GM12878 (cell line): ENCODE measurements around the gene VIPR2. TPM values are rescaled to one million over a fixed set of nuclear protein-coding genes. Genes with fewer than 3 reads are reported as not detected.

Experiments used
- ATAC-seq: fragments of 200-7000 bp; cut with Tn5 transposase; 3 replicates; pipeline ENCODE4 v1.9.1; 2020; ENCODE audit warnings: mild to moderate bottlenecking, moderate library complexity
- BruUV-seq: library from RNA; stranded (reverse); fragments of 400-500 nt; replicated peaks from 2 replicates; lab custom pipeline; 2021; lab: Mats Ljungman, UMichigan
- CTCF ChIA-PET: fragments of 300-600 bp; sonication (Branson Sonifier 250); formaldehyde crosslinking; extraction: SDS; loops from one replicate; lab custom pipeline; 2021; ENCODE audit warnings: inconsistent platforms; lab: Yijun Ruan, JAX
- POLR2A ChIA-PET: fragments of 350-600 bp; formaldehyde crosslinking; extraction: SDS; loops from one replicate; lab custom pipeline; 2021; ENCODE audit warnings: inconsistent platforms; lab: Charles Lee
- RAD21 ChIA-PET: fragments of 300-600 bp; sonication (Branson Sonifier 250); formaldehyde crosslinking; loops from one replicate; lab custom pipeline; 2023; ENCODE audit warnings: antibody characterized with exemption; ENCODE audit not compliant: unreplicated experiment; lab: Charles Lee
- SMC1A ChIA-PET: fragments of 300-600 bp; sonication (Branson Sonifier 250); formaldehyde crosslinking; loops from one replicate; lab custom pipeline; 2023; ENCODE audit not compliant: unreplicated experiment, uncharacterized antibody; lab: Charles Lee
- DNase-seq: peaks from one replicate; pipeline ENCODE4 v3.0.0-alpha.2; 2011; ENCODE audit warnings: low read depth, low spot score
- FAIRE-seq: peaks from 3 replicates; lab custom pipeline; 2011; peaks lifted over from hg19 to GRCh38; lab: Jason Lieb, UNC
- H2AFZ ChIP-seq: 2 replicates; pipeline ENCODE4 v1.6.0; 2011; ENCODE audit warnings: low read depth, low read length, control low read depth; ENCODE audit not compliant: control insufficient read depth
- H3K27ac ChIP-seq: 2 replicates; pipeline ENCODE4 v1.5.1; 2011; ENCODE audit warnings: control low read depth; ENCODE audit not compliant: control insufficient read depth, insufficient read depth
- H3K27me3 ChIP-seq, 2 experiments: replicated peaks in 1 of 2; 2 replicates each; pipeline versions ENCODE4 v1.6.0 to v1.6.1; 2011; ENCODE audit warnings: low read length in 1 of 2; ENCODE audit not compliant: control insufficient read depth in 2 of 2, insufficient read depth in 2 of 2
- H3K36me3 ChIP-seq, 2 experiments: 2 replicates each; pipeline ENCODE4 v1.5.1; 2011; ENCODE audit warnings: low read length in 1 of 2; ENCODE audit not compliant: control insufficient read depth in 2 of 2, insufficient read depth in 2 of 2
- H3K4me1 ChIP-seq: 2 replicates; pipeline ENCODE4 v1.6.1; 2011; ENCODE audit warnings: mild to moderate bottlenecking, low read length, moderate library complexity, mixed read lengths; ENCODE audit not compliant: control insufficient read depth, insufficient read depth
- H3K4me2 ChIP-seq: 2 replicates; pipeline ENCODE4 v1.6.0; 2011; ENCODE audit warnings: control low read depth; ENCODE audit not compliant: control insufficient read depth, insufficient read depth
- H3K4me3 ChIP-seq: fragments of 200-600 bp; sonication (generic); 2 replicates; pipeline ENCODE4 v1.5.1; 2016
- H3K79me2 ChIP-seq: 2 replicates; pipeline ENCODE4 v1.6.0; 2011; ENCODE audit warnings: low read length; ENCODE audit not compliant: control insufficient read depth, insufficient read depth
- H3K9ac ChIP-seq: 2 replicates; pipeline ENCODE4 v1.8.0; 2011; ENCODE audit warnings: low read length, control low read depth, mixed read lengths; ENCODE audit not compliant: control insufficient read depth, insufficient read depth
- H3K9me3 ChIP-seq: replicated peaks from 3 replicates; pipeline ENCODE4 v1.5.1; 2011; ENCODE audit warnings: mild to moderate bottlenecking, low read length; ENCODE audit not compliant: control insufficient read depth, insufficient read depth
- H4K20me1 ChIP-seq: 2 replicates; pipeline ENCODE4 v1.6.0; 2011; ENCODE audit not compliant: control insufficient read depth, insufficient read depth
- CTCF ChIP-seq, 3 experiments: IDR thresholded peaks in 2 of 3; conservative IDR thresholded peaks in 1 of 3; 2 replicates each; pipeline ENCODE4 v1.5.1; 2011; ENCODE audit warnings: low read depth in 3 of 3, low read length in 3 of 3, mild to moderate bottlenecking in 3 of 3, control low read depth in 2 of 3, moderate library complexity in 2 of 3, inconsistent platforms in 1 of 3, mixed read lengths in 1 of 3; ENCODE audit not compliant: control insufficient read depth in 2 of 3, insufficient read depth in 1 of 3; ENCODE audit errors: extremely low read depth in 1 of 3
- E2F8 ChIP-seq: fragments of 450-650 bp; IDR thresholded peaks from 2 replicates; pipeline ENCODE4 v1.6.1; 2018; ENCODE audit warnings: mild to moderate bottlenecking, low read depth, moderate library complexity; ENCODE audit not compliant: partially characterized antibody
- HCFC1 ChIP-seq: fragments of 150-350 bp; IDR thresholded peaks from 2 replicates; pipeline ENCODE4 v1.6.1; 2014; ENCODE audit warnings: low read length
- IRF3 ChIP-seq: fragments of 450-650 bp; IDR thresholded peaks from 2 replicates; pipeline ENCODE4 v1.6.1; 2014; ENCODE audit warnings: mild to moderate bottlenecking
- IRF4 ChIP-seq: IDR thresholded peaks from 2 replicates; pipeline ENCODE4 v1.6.1; 2011; ENCODE audit warnings: low read depth, low read length
- KAT2A ChIP-seq: conservative IDR thresholded peaks from 2 replicates; pipeline ENCODE4 v1.6.1; 2011; ENCODE audit warnings: low read depth, low read length; ENCODE audit not compliant: control insufficient read depth
- MAX ChIP-seq: IDR thresholded peaks from 2 replicates; pipeline ENCODE4 v1.6.1; 2012; ENCODE audit warnings: low read depth, low read length, improper control_type of control experiment
- NR2C2 ChIP-seq: IDR thresholded peaks from 2 replicates; pipeline ENCODE4 v1.6.1; 2011; ENCODE audit warnings: borderline replicate concordance, low read depth; ENCODE audit not compliant: control insufficient read depth, insufficient read length
- RAD51 ChIP-seq: fragments of 450-650 bp; IDR thresholded peaks from 2 replicates; pipeline ENCODE4 v1.6.1; 2016; ENCODE audit warnings: moderate library complexity, mild to moderate bottlenecking, inconsistent platforms
- RCOR1 ChIP-seq: conservative IDR thresholded peaks from 2 replicates; pipeline ENCODE4 v1.6.1; 2012; ENCODE audit warnings: low read depth, low read length, improper control_type of control experiment
- SMC3 ChIP-seq: IDR thresholded peaks from 2 replicates; pipeline ENCODE4 v1.6.1; 2011; ENCODE audit warnings: low read length, improper control_type of control experiment, borderline replicate concordance
- ZNF207 ChIP-seq: fragments of 450-650 bp; IDR thresholded peaks from 2 replicates; pipeline ENCODE4 v1.6.1; 2014; ENCODE audit warnings: antibody characterized with exemption, mild to moderate bottlenecking, borderline replicate concordance
- ZNF622 ChIP-seq: fragments of 450-650 bp; IDR thresholded peaks from 2 replicates; pipeline ENCODE4 v1.6.1; 2017; ENCODE audit warnings: mild to moderate bottlenecking, inconsistent platforms
- WGBS: methylation state at CpG from one replicate; pipeline ENCODE4 v1.1.6; 2016; ENCODE audit warnings: low lambda C conversion rate; ENCODE audit not compliant: insufficient replicate concordance, insufficient coverage; ENCODE audit errors: missing lambda C conversion rate; 5-methylcytosine and 5-hydroxymethylcytosine counted together
- in situ Hi-C: fragments of 300-500 bp; cut with MboI; formaldehyde crosslinking; loops from 9 replicates; pipeline ENCODE4 v1.14.3; 2018; ENCODE audit warnings: mixed read lengths
- intact Hi-C: fragments of 100-400 bp; cut with micrococcal nuclease; formaldehyde crosslinking; loops from one replicate; pipeline ENCODE4 v1.14.2; 2022; ENCODE audit not compliant: unreplicated experiment
- polyA plus RNA-seq, 11 experiments: library from polyadenylated mRNA; depleted of rRNA in 4 of 11; unstranded in 6 of 11; stranded (reverse) in 5 of 11; fragments of >200 nt; fragmentation: Nextera tagmentation in 4 of 11; fragmentation: Illumina TruSeq in 1 of 11; extraction: Ambion mirVana in 4 of 11; extraction: Trizol in 1 of 11; gene quantifications; 1 replicate in 1 of 11; 2 replicates in 10 of 11; pipeline versions ENCODE4 v1.2.1 to v1.2.3, GENCODE V29; 2011 to 2016; ENCODE audit warnings: inconsistent platforms in 2 of 11, missing spikeins in 2 of 11, low read depth in 1 of 11
- total RNA-seq, 4 experiments: library from RNA; depleted of rRNA in 3 of 4; stranded (reverse); fragments of >200 nt in 3 of 4; fragmentation: Illumina TruSeq in 1 of 4; extraction: Trizol in 1 of 4; gene quantifications; 2 replicates each; pipeline versions ENCODE4 v1.2.1 to v1.2.3, GENCODE V29; 2013 to 2021

Gene VIPR2
- total and polyA plus RNA-seq, 10 of the 15 experiments (the other 5 are each of a cell fraction or from before 2014, with no cell fraction given) = not detected

GRCh38 chr7:159149488-159149887, 4.8 kb upstream of the VIPR2 start:
- in situ Hi-C loops = no loop called here
- ChIA-PET SMC1A (no interaction called here), POLR2A (no interaction called here), RAD21 (no interaction called here), CTCF (no interaction called here)
- ATAC-seq = no peak
- no peaks in the 10 kb centered on the region for H3K36me3 ChIP-seq
- no peaks in the 10 kb centered on the region for H3K79me2 ChIP-seq
- no TSS peak for BruUV-seq
- TF ChIP-seq RCOR1 = no peak
- no peak for TF ChIP-seq CTCF (IDR thresholded peaks at IDR 0.05 in 2 of 3, conservative IDR thresholded peaks at IDR 0.05 in 1 of 3; ENCODE audit: control insufficient read depth in 2 of 3, extremely low read depth in 1 of 3, insufficient read depth in 1 of 3, low read depth in 3 of 3, low read length in 3 of 3)
- TF ChIP-seq SMC3 = no peak
- no peak for TF ChIP-seq HCFC1
- TF ChIP-seq E2F8 = no peak
- TF ChIP-seq ZNF622 = no peak
- no peak for TF ChIP-seq RAD51
- TF ChIP-seq NR2C2 = no peak
- TF ChIP-seq ZNF207 = no peak
- no peak for TF ChIP-seq IRF4
- no peak for TF ChIP-seq IRF3
- no peak for TF ChIP-seq KAT2A
- TF ChIP-seq MAX = no peak
- DNase-seq = no peak
- no peak overlapping the region for H3K9ac ChIP-seq
- intact Hi-C loops = no loop called here
- 10% methylated on average over 8 of the region's 8 CpGs for WGBS
- no peaks in the 10 kb centered on the region for H3K27me3 ChIP-seq
- no peak overlapping the region for H3K4me2 ChIP-seq
- H4K20me1 ChIP-seq = no peaks in the 10 kb centered on the region
- H3K4me3 ChIP-seq = no peak overlapping the region
- no peak overlapping the region for H2AFZ ChIP-seq
- no peaks in the 10 kb centered on the region for H3K4me1 ChIP-seq
- no peaks in the 10 kb centered on the region; the same call in 2 of the 3 replicates for H3K9me3 ChIP-seq
- no peak overlapping the region for H3K27ac ChIP-seq
- no peak for FAIRE-seq
